K562 (cell line): Measurements from ENCODE around the gene DOCK4. TPM values are rescaled to one million over a fixed set of nuclear protein-coding genes. Genes with fewer than 3 reads are reported as not detected.

ENCODE experiments used
- CBX8 ChIP-seq: fragments of 200-600 bp; sonication (generic); IDR thresholded peaks from 2 replicates; pipeline ENCODE4 v1.6.1; 2012; ENCODE audit warnings: borderline replicate concordance, mixed run types, low read depth, mild to moderate bottlenecking, moderate library complexity, mixed read lengths, low read length, control low read depth, inconsistent platforms; ENCODE audit not compliant: poor library complexity, severe bottlenecking; ENCODE audit errors: extremely low read depth
- CHD2 ChIP-seq: IDR thresholded peaks from 2 replicates; pipeline ENCODE4 v1.6.1; 2011; ENCODE audit warnings: low read depth, low read length
- CREB1 ChIP-seq, 2 experiments: sonication (generic) in 1 of 2; formaldehyde crosslinking in 1 of 2; IDR thresholded peaks; 2 replicates each; pipeline versions ENCODE4 v1.6.1 to v1.8.0; 2012 to 2022; ENCODE audit warnings: inconsistent platforms in 1 of 2, mild to moderate bottlenecking in 1 of 2, missing genetic modification reagents in 1 of 2, moderate library complexity in 1 of 2
- SMC3 ChIP-seq: conservative IDR thresholded peaks from 2 replicates; pipeline ENCODE4 v1.6.1; 2011; ENCODE audit warnings: low read depth, low read length, improper control_type of control experiment; ENCODE audit not compliant: insufficient read depth
- ZBTB33 ChIP-seq: sonication (generic); formaldehyde crosslinking; IDR thresholded peaks from 2 replicates; pipeline ENCODE4 v1.8.1; 2023; ENCODE audit warnings: mild to moderate bottlenecking, missing genetic modification reagents
- ZNF507 ChIP-seq: conservative IDR thresholded peaks from 2 replicates; pipeline ENCODE4 v1.6.1; 2017; ENCODE audit warnings: missing genetic modification characterization, missing compliant biosample characterization
- ZZZ3 ChIP-seq: fragments of 450-650 bp; IDR thresholded peaks from 2 replicates; pipeline ENCODE4 v1.6.1; 2016; ENCODE audit warnings: antibody characterized with exemption, mild to moderate bottlenecking, moderate library complexity
- polyA plus RNA-seq, 8 experiments: library from polyadenylated mRNA; depleted of rRNA in 4 of 8; stranded (reverse) in 5 of 8; unstranded in 3 of 8; fragments of >200 nt; fragmentation: Nextera tagmentation in 2 of 8; fragmentation: Illumina TruSeq in 1 of 8; extraction: Ambion mirVana in 2 of 8; extraction: Trizol in 1 of 8; gene quantifications; 2 replicates each; pipeline versions ENCODE4 v1.2.1 to v1.2.3, GENCODE V29; 2011 to 2014; ENCODE audit warnings: inconsistent platforms in 1 of 8, missing spikeins in 1 of 8
- total RNA-seq, 7 experiments: library from RNA; depleted of rRNA in 6 of 7; stranded (reverse); fragments of >200 nt in 6 of 7; fragmentation: Illumina TruSeq in 2 of 7; extraction: Trizol in 2 of 7; gene quantifications; 2 replicates each; pipeline versions ENCODE4 v1.2.1 to v1.2.3, GENCODE V29; 2011 to 2021; ENCODE audit warnings: low replicate concordance in 1 of 7
- TF ChIP-seq, protein P1 (sequence below): fragments of 200-600 bp; sonication (generic); IDR thresholded peaks from one replicate; pipeline ENCODE4 v1.6.1; 2012; ENCODE audit warnings: mild to moderate bottlenecking, low read depth, low read length, inconsistent platforms

The DOCK4 gene
- total and polyA plus RNA-seq, 9 of the 15 experiments (the other 6 are each of a cell fraction or from before 2014, with no cell fraction given), result 0.42 to 5.7 (median 2.3) TPM

- TF ChIP-seq, protein P1, sequence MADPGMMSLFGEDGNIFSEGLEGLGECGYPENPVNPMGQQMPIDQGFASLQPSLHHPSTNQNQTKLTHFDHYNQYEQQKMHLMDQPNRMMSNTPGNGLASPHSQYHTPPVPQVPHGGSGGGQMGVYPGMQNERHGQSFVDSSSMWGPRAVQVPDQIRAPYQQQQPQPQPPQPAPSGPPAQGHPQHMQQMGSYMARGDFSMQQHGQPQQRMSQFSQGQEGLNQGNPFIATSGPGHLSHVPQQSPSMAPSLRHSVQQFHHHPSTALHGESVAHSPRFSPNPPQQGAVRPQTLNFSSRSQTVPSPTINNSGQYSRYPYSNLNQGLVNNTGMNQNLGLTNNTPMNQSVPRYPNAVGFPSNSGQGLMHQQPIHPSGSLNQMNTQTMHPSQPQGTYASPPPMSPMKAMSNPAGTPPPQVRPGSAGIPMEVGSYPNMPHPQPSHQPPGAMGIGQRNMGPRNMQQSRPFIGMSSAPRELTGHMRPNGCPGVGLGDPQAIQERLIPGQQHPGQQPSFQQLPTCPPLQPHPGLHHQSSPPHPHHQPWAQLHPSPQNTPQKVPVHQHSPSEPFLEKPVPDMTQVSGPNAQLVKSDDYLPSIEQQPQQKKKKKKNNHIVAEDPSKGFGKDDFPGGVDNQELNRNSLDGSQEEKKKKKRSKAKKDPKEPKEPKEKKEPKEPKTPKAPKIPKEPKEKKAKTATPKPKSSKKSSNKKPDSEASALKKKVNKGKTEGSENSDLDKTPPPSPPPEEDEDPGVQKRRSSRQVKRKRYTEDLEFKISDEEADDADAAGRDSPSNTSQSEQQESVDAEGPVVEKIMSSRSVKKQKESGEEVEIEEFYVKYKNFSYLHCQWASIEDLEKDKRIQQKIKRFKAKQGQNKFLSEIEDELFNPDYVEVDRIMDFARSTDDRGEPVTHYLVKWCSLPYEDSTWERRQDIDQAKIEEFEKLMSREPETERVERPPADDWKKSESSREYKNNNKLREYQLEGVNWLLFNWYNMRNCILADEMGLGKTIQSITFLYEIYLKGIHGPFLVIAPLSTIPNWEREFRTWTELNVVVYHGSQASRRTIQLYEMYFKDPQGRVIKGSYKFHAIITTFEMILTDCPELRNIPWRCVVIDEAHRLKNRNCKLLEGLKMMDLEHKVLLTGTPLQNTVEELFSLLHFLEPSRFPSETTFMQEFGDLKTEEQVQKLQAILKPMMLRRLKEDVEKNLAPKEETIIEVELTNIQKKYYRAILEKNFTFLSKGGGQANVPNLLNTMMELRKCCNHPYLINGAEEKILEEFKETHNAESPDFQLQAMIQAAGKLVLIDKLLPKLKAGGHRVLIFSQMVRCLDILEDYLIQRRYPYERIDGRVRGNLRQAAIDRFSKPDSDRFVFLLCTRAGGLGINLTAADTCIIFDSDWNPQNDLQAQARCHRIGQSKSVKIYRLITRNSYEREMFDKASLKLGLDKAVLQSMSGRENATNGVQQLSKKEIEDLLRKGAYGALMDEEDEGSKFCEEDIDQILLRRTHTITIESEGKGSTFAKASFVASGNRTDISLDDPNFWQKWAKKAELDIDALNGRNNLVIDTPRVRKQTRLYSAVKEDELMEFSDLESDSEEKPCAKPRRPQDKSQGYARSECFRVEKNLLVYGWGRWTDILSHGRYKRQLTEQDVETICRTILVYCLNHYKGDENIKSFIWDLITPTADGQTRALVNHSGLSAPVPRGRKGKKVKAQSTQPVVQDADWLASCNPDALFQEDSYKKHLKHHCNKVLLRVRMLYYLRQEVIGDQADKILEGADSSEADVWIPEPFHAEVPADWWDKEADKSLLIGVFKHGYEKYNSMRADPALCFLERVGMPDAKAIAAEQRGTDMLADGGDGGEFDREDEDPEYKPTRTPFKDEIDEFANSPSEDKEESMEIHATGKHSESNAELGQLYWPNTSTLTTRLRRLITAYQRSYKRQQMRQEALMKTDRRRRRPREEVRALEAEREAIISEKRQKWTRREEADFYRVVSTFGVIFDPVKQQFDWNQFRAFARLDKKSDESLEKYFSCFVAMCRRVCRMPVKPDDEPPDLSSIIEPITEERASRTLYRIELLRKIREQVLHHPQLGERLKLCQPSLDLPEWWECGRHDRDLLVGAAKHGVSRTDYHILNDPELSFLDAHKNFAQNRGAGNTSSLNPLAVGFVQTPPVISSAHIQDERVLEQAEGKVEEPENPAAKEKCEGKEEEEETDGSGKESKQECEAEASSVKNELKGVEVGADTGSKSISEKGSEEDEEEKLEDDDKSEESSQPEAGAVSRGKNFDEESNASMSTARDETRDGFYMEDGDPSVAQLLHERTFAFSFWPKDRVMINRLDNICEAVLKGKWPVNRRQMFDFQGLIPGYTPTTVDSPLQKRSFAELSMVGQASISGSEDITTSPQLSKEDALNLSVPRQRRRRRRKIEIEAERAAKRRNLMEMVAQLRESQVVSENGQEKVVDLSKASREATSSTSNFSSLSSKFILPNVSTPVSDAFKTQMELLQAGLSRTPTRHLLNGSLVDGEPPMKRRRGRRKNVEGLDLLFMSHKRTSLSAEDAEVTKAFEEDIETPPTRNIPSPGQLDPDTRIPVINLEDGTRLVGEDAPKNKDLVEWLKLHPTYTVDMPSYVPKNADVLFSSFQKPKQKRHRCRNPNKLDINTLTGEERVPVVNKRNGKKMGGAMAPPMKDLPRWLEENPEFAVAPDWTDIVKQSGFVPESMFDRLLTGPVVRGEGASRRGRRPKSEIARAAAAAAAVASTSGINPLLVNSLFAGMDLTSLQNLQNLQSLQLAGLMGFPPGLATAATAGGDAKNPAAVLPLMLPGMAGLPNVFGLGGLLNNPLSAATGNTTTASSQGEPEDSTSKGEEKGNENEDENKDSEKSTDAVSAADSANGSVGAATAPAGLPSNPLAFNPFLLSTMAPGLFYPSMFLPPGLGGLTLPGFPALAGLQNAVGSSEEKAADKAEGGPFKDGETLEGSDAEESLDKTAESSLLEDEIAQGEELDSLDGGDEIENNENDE, result no peak
- TF ChIP-seq CREB1 (IDR thresholded peaks at IDR 0.05), result peak; percentile 89
- peak; percentile 85 for TF ChIP-seq CREB1 (CRISPR knock-in tag; IDR thresholded peaks at IDR 0.05)
- no peak for TF ChIP-seq ZNF507 (tag)
- TF ChIP-seq CHD2, result peak; percentile 10; the same call in 1 of the 2 replicates
- TF ChIP-seq ZZZ3, result no peak
- TF ChIP-seq CBX8, result no peak
- TF ChIP-seq ZBTB33 (CRISPR knock-in tag), result no peak
- no peak for TF ChIP-seq SMC3
These were observed at the start of gene DOCK4, which contains the start of gene ZNF277 (continued) for GRCh38 chr7:112206238-112206990.
